GM12878 (cell line): ENCODE measurements around the gene TRIM37. TPM values are rescaled to one million over a fixed set of nuclear protein-coding genes. Genes with fewer than 3 reads are reported as not detected.

Source experiments
- CBX5 ChIP-seq: sonication (generic); IDR thresholded peaks from 2 replicates; pipeline ENCODE4 v1.6.1; 2016; ENCODE audit warnings: low read depth, moderate library complexity, mild to moderate bottlenecking, inconsistent platforms
- CHD2 ChIP-seq: IDR thresholded peaks from 2 replicates; pipeline ENCODE4 v1.6.1; 2011; ENCODE audit warnings: low read depth, low read length, improper control_type of control experiment, borderline replicate concordance
- JUND ChIP-seq: IDR thresholded peaks from 2 replicates; pipeline ENCODE4 v1.6.1; 2012; ENCODE audit warnings: low read depth, mild to moderate bottlenecking, low read length, improper control_type of control experiment, moderate library complexity
- LARP7 ChIP-seq: fragments of 450-650 bp; IDR thresholded peaks from 2 replicates; pipeline ENCODE4 v1.6.1; 2017; ENCODE audit warnings: mild to moderate bottlenecking
- NFYA ChIP-seq: IDR thresholded peaks from 2 replicates; pipeline ENCODE4 v1.6.1; 2011; ENCODE audit warnings: low read depth, mild to moderate bottlenecking, low read length, improper control_type of control experiment, borderline replicate concordance
- RFX5 ChIP-seq: IDR thresholded peaks from 2 replicates; pipeline ENCODE4 v1.6.1; 2011; ENCODE audit warnings: low read depth, low read length, improper control_type of control experiment
- RUNX3 ChIP-seq: IDR thresholded peaks from 2 replicates; pipeline ENCODE4 v1.6.1; 2012; ENCODE audit warnings: low read length, inconsistent platforms
- TAF1 ChIP-seq: IDR thresholded peaks from 2 replicates; pipeline ENCODE4 v1.6.1; 2011; ENCODE audit warnings: mild to moderate bottlenecking, low read depth, low read length, borderline replicate concordance
- ZBED1 ChIP-seq: IDR thresholded peaks from 2 replicates; pipeline ENCODE4 v1.6.1; 2016; ENCODE audit warnings: borderline replicate concordance
- ZNF384 ChIP-seq: IDR thresholded peaks from 2 replicates; pipeline ENCODE4 v1.6.1; 2012; ENCODE audit warnings: low read depth, mild to moderate bottlenecking, low read length, improper control_type of control experiment, borderline replicate concordance
- polyA plus RNA-seq, 11 experiments: library from polyadenylated mRNA; depleted of rRNA in 4 of 11; unstranded in 6 of 11; stranded (reverse) in 5 of 11; fragments of >200 nt; fragmentation: Nextera tagmentation in 4 of 11; fragmentation: Illumina TruSeq in 1 of 11; extraction: Ambion mirVana in 4 of 11; extraction: Trizol in 1 of 11; gene quantifications; 1 replicate in 1 of 11; 2 replicates in 10 of 11; pipeline versions ENCODE4 v1.2.1 to v1.2.3, GENCODE V29; 2011 to 2016; ENCODE audit warnings: inconsistent platforms in 2 of 11, missing spikeins in 2 of 11, low read depth in 1 of 11
- total RNA-seq, 4 experiments: library from RNA; depleted of rRNA in 3 of 4; stranded (reverse); fragments of >200 nt in 3 of 4; fragmentation: Illumina TruSeq in 1 of 4; extraction: Trizol in 1 of 4; gene quantifications; 2 replicates each; pipeline versions ENCODE4 v1.2.1 to v1.2.3, GENCODE V29; 2013 to 2021
- TF ChIP-seq, protein P1 (sequence below): fragments of 450-650 bp; IDR thresholded peaks from 2 replicates; pipeline ENCODE4 v1.6.1; 2017; ENCODE audit warnings: mild to moderate bottlenecking, moderate library complexity
- TF ChIP-seq, protein P2 (sequence below): fragments of 450-650 bp; IDR thresholded peaks from 2 replicates; pipeline ENCODE4 v1.6.1; 2017; ENCODE audit warnings: borderline replicate concordance

The TRIM37 gene
- total and polyA plus RNA-seq, 10 of the 15 experiments (the other 5 are each of a cell fraction or from before 2014, with no cell fraction given), result 4.8 to 20.6 (median 18.1) TPM

DNA sequence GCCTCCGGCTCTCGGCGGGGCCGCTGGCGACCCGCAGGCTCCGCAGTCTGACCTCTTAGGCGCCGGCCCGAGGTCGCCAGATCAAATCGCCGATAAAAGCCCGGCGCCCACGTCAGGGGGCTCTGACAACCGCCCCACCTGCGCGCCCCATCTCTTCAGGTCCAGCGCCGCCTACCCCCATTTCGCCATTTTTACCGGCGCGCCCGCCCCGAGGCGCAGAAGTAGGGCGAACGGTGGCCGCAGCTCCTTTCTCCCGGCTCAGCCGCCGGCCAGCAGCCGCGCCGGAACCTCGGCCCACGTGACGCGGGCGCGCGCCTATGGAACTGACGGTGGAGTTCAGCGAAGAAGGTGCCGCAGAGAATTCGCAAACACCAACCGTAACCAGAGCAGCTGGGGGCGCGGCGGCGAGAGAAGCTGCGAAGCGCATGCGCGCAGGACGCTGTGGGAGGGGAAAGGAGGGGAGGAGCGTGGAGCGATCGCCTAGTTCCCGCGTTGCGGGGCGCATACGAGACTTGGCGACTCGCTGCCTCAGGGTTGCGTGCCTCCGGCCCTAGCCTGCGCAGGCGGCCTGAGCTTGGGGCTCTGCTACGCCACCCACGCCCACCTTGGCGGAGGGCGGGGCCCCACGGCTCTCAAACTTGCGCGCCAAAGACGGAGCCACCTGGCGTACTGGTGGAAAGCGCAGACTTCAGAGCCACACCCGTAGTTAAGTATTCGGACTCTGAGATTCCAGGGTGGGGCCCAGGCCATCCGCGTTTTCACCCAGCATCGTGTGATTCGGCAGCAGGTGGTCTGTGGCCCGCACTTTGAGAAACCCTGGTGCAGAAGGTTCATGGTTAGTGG lies at the start of gene TRIM37 (continued):
- no peak for TF ChIP-seq RFX5
- TF ChIP-seq NFYA, result no peak
- no peak for TF ChIP-seq CBX5
- TF ChIP-seq TAF1, result peak; percentile 28; the same call in 1 of the 2 replicates
- no peak; the same call in none of the 2 replicates for TF ChIP-seq RUNX3
- no peak for TF ChIP-seq ZNF384
- TF ChIP-seq LARP7, result peak; percentile 85
- TF ChIP-seq, protein P1, sequence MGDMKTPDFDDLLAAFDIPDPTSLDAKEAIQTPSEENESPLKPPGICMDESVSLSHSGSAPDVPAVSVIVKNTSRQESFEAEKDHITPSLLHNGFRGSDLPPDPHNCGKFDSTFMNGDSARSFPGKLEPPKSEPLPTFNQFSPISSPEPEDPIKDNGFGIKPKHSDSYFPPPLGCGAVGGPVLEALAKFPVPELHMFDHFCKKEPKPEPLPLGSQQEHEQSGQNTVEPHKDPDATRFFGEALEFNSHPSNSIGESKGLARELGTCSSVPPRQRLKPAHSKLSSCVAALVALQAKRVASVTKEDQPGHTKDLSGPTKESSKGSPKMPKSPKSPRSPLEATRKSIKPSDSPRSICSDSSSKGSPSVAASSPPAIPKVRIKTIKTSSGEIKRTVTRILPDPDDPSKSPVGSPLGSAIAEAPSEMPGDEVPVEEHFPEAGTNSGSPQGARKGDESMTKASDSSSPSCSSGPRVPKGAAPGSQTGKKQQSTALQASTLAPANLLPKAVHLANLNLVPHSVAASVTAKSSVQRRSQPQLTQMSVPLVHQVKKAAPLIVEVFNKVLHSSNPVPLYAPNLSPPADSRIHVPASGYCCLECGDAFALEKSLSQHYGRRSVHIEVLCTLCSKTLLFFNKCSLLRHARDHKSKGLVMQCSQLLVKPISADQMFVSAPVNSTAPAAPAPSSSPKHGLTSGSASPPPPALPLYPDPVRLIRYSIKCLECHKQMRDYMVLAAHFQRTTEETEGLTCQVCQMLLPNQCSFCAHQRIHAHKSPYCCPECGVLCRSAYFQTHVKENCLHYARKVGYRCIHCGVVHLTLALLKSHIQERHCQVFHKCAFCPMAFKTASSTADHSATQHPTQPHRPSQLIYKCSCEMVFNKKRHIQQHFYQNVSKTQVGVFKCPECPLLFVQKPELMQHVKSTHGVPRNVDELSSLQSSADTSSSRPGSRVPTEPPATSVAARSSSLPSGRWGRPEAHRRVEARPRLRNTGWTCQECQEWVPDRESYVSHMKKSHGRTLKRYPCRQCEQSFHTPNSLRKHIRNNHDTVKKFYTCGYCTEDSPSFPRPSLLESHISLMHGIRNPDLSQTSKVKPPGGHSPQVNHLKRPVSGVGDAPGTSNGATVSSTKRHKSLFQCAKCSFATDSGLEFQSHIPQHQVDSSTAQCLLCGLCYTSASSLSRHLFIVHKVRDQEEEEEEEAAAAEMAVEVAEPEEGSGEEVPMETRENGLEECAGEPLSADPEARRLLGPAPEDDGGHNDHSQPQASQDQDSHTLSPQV, result no peak
- TF ChIP-seq ZBED1, result no peak
- TF ChIP-seq, protein P2, sequence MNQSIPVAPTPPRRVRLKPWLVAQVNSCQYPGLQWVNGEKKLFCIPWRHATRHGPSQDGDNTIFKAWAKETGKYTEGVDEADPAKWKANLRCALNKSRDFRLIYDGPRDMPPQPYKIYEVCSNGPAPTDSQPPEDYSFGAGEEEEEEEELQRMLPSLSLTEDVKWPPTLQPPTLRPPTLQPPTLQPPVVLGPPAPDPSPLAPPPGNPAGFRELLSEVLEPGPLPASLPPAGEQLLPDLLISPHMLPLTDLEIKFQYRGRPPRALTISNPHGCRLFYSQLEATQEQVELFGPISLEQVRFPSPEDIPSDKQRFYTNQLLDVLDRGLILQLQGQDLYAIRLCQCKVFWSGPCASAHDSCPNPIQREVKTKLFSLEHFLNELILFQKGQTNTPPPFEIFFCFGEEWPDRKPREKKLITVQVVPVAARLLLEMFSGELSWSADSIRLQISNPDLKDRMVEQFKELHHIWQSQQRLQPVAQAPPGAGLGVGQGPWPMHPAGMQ, result peak; percentile 46; the same call in 1 of the 2 replicates
- TF ChIP-seq JUND, result no peak
- peak; percentile 98 for TF ChIP-seq CHD2
